ENCODE results near the gene MICOS13.

DNA sequence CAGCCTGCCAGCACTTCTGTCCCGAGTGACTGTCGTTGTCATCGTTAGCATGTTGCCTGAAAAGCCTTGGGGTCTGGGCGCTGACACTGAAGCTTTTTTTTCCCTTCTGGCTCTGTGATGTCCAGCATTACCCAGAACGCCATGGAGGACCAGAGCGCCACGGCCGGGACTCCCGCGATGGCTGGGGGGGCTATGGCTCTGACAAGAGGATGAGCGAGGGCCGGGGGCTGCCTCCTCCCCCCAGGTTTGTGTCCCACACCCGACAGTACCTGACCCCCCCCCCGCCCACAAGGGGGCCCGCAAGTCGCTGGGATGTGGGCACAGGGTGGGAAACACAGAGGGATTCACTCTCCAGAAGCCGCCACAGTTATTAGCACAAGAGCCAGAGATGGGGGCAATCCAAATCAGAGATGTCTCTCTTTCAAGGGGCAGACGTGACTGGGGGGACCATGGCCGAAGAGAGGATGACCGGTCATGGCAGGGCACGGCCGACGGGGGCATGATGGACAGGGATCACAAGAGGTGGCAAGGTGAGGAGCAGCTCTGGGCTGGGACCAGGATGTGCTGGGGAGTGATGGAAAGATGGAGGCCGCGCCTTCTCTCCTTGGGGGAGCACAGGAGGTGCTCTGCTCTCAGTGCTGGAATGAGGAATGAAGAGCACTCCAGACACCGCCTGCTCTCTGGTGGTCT lies 13.2 kb downstream of the MICOS13 start:
- TF ChIP-seq EZH2phosphoT487 (IDR thresholded peaks at IDR 0.05; ENCODE audit: low read length) (no peak), EZH2 (optimal IDR thresholded peaks at IDR 0.05; ENCODE audit: low read depth, low read length) (no peak)
